HG03045 (cell line): ENCODE results near the gene DSCAM.

Experiments used
- ATAC-seq: cut with Tn5 transposase; IDR thresholded peaks from one replicate; pipeline ENCODE4 v1.9.1; 2021; ENCODE audit warnings: mild to moderate bottlenecking, moderate library complexity; ENCODE audit not compliant: unreplicated experiment

Gene DSCAM

DNA sequence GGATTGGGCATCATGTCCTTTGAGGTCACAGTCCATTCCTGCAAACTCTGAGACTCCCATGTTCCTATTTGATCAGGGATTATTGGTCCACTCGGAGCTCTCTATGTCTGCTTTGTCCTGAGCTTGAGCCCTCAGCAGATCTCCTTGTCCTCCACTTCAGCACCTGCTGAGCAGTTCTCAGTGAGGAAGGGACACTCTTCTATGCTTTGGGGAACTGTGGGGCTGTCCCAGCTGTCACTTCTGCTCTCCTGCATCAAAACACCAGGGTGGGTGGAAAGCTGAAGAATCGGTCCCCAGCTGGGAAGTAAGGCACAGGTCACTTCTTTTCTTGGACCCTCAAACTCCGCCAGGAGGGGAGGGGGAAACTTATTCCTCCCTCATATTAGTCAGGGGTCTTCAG lies 880.2 kb downstream of the DSCAM start:
- ATAC-seq = no peak

DNA sequence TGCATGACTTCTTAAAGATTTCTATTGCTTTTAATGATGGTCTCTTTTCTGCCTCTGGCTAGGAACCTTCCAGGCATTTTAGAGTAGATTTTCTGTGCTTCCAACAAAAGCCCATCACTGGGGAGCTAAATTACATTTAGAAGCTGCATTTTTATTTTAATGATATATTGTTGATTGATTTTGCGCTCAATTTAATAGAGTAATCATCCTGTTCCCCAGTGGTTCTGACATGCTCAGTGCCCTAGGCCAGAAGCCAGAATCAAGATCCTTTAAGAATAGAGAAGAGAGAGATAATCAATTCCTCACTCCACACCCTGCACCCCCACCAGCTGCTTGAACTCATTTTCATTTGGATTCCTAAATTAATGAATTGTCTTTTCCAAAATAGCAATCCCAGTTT lies 881.9 kb downstream of the DSCAM start:
- no peak for ATAC-seq

DNA sequence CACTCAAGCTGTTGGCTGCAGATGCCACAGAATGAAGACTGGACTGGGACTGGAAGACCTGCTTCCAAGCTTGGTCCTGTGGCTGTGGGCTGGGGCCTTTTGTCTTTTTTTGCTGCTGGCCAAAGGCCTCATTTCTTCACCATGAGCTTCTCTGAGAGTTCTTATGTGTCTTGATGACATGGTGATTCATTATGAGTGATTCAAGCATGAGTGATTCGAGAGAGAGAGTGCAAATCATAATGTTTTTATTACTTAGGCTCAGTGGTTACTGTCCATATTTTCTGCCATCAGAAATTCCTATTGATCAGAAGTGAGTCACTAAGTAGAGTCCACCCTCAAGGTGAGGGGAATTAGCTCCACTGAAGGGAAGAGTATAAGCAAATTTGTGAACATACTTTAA lies 885.7 kb downstream of the DSCAM start:
- no peak for ATAC-seq
